IPS DF 6.9 (cell line): Measurements from ENCODE around the gene MYL5.
"Not testable (repeated sequence)": the region's sequence is repeated elsewhere in the genome, so short reads cannot be mapped to it uniquely, and the experiment has no call there.

Experiments used
- DNase-seq: peaks from one replicate; pipeline ENCODE4 v3.0.0-alpha.2; 2013; ENCODE audit warnings: low read depth, low spot score
- H3K27ac ChIP-seq: one replicate; pipeline ENCODE4 v1.5.1; 2013; ENCODE audit warnings: low read length, control low read depth
- H3K27me3 ChIP-seq: 2 replicates; pipeline ENCODE4 v1.6.1; 2013; ENCODE audit warnings: mild to moderate bottlenecking, low read length; ENCODE audit not compliant: control insufficient read depth, insufficient read depth
- H3K36me3 ChIP-seq: 2 replicates; pipeline ENCODE4 v1.6.1; 2013; ENCODE audit warnings: low read length; ENCODE audit not compliant: control insufficient read depth, insufficient read depth
- H3K4me1 ChIP-seq: 2 replicates; pipeline ENCODE4 v1.6.1; 2013; ENCODE audit warnings: low read length; ENCODE audit not compliant: control insufficient read depth, insufficient read depth
- H3K4me3 ChIP-seq: 2 replicates; pipeline ENCODE4 v1.5.1; 2013; ENCODE audit warnings: mild to moderate bottlenecking, low read length
- H3K9me3 ChIP-seq: 2 replicates; pipeline ENCODE4 v1.6.1; 2013; ENCODE audit warnings: low read length, inconsistent platforms; ENCODE audit not compliant: control insufficient read depth, insufficient read depth
- WGBS: extraction: QIAGEN DNeasy Blood & Tissue Kit; methylation state at CpG from one replicate; pipeline ENCODE4 v1.1.7; 2013; ENCODE audit warnings: mixed read lengths, missing lambda C conversion rate; ENCODE audit not compliant: insufficient read length, insufficient coverage; 5-methylcytosine and 5-hydroxymethylcytosine counted together

The MYL5 gene

DNA sequence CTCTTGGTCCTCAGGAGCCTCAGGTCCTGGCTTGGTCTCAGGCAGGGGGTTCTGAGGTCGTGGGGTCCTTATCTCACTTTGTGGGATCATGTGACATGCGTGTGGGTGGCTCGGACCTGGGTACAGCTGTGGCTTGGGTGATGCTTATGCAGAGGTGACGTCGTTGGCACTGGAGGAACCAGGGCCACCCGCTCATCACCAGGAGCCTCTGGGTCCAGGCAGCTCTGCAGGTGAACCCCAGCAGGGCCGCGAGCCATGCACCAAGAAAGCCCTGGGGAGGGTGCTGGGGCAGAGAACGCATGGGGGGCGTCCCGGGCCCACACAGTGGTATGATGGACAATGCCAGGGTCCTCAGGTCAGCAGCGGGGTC lies 9.0 kb upstream of the MYL5 start:
- Histone ChIP-seq H3K36me3 (no peaks in the 10 kb centered on the region), H3K27ac (no peak overlapping the region), H3K4me3 (no peak overlapping the region), H3K4me1 (no peaks in the 10 kb centered on the region; the same call in 1 of the 2 replicates), H3K27me3 (no peaks in the 10 kb centered on the region), H3K9me3 (no peaks in the 10 kb centered on the region)
- no CpG with 5 or more reads among the region's 12 CpGs for WGBS
- DNase-seq = no peak

GRCh38 chr4:665751-666435 lies 8.4 kb upstream of the MYL5 start:
- no peaks in the 10 kb centered on the region; the same call in 1 of the 2 replicates for H3K4me1 ChIP-seq
- no peaks in the 10 kb centered on the region for H3K9me3 ChIP-seq
- DNase-seq = no peak
- H3K4me3 ChIP-seq = no peak overlapping the region
- WGBS = no CpG with 5 or more reads among the region's 22 CpGs
- H3K27me3 ChIP-seq = no peaks in the 10 kb centered on the region
- H3K36me3 ChIP-seq = no peaks in the 10 kb centered on the region
- no peak overlapping the region for H3K27ac ChIP-seq

DNA sequence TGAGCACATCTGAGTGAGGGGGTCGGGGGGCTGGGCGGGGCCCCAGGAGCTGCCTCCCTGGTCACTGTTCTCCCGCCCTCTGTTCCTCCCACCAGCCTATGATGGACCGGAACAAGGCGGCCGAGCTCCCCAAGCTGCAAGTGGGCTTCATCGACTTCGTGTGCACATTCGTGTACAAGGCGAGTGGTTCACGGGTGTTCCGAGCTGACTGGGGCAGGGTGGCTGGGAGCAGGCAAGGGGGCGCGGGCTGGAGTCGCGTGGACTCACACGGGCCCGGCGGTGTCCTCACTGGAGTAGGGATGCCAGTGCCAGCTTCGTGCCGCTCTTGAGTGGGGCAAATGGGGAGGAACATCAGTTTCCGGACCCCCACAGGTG lies 7.9 kb upstream of the MYL5 start:
- Histone ChIP-seq H3K27me3 (no peaks in the 10 kb centered on the region), H3K36me3 (no peaks in the 10 kb centered on the region), H3K27ac (no peak overlapping the region), H3K4me3 (no peak overlapping the region), H3K9me3 (no peaks in the 10 kb centered on the region), H3K4me1 (no peaks in the 10 kb centered on the region; the same call in 1 of the 2 replicates)
- no peak for DNase-seq
- WGBS = no CpG with 5 or more reads among the region's 22 CpGs

DNA sequence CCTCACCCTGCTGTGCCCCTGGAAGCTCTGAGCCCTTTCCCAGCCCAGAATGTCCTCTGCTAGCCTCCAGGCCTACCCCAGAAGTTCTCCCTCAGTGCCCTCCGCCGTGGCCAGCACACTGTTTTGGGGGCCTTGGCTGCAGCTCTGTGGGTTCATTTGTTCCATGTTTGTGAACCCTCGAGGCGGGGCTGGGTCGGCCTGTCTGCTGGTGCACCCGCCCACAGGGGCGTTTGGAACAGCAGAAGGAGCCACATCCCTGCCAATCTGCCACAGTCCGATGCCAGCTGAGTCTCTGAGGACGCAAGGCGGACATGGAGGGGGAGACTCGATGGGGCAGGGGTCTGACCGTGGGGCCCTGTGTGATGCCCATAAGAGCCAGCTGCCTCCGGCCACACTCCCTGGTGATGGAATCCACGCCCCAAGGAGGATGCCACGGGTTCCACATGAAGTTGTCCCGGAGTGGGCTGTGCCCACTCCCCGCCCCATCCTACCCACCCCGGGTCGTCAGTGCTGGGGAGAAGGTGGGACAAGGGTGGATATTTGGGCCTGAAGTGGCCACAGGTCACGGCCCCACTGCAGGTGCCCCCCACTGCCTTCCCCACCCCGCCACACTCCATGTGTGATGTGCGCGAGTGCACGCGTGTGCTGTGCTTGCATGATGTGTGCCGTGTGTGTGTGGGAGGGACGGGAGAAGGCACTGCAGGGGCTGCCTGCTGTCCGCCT lies 7.4 kb upstream of the MYL5 start:
- Histone ChIP-seq H3K4me3 (no peak overlapping the region), H3K27me3 (no peaks in the 10 kb centered on the region), H3K9me3 (no peaks in the 10 kb centered on the region), H3K27ac (no peak overlapping the region), H3K4me1 (no peaks in the 10 kb centered on the region; the same call in 1 of the 2 replicates), H3K36me3 (peaks cover 4% of the 10 kb centered on the region; the same call in 1 of the 2 replicates)
- no peak for DNase-seq
- no CpG with 5 or more reads among the region's 28 CpGs for WGBS

DNA sequence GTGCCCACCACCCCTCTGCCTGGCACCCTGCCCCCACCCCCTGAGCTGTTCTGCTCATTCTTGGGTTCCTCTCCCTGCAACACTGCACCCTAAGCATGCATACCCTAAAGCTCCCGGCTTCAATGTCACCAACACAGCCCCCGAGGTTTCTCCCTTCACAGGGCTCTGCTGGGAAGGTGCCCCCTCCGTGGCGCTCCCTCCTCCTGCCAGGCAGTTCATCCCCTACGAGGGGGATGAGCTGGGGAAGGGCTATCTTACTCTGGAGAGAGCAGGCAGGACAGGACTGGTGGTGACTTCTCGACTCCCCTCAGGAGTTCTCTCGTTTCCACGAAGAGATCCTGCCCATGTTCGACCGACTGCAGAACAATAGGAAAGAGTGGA lies 6.8 kb upstream of the MYL5 start:
- peaks cover 7% of the 10 kb centered on the region; the same call in 1 of the 2 replicates for H3K36me3 ChIP-seq
- no peak for DNase-seq
- WGBS = no CpG with 5 or more reads among the region's 10 CpGs

GRCh38 chr4:668219-668618 lies 6.1 kb upstream of the MYL5 start:
- H3K4me3 ChIP-seq, DNase-seq, H3K36me3 ChIP-seq, H3K27ac ChIP-seq, H3K9me3 ChIP-seq, H3K4me1 ChIP-seq, H3K27me3 ChIP-seq: not testable (repeated sequence)
- WGBS = no CpG with 5 or more reads among the region's 6 CpGs

More for the DNA sequence above, 6.8 kb upstream of the MYL5 start:
- H3K4me3 ChIP-seq = no peak overlapping the region
- H3K9me3 ChIP-seq = no peaks in the 10 kb centered on the region
- H3K27ac ChIP-seq = no peak overlapping the region
- H3K4me1 ChIP-seq = no peaks in the 10 kb centered on the region; the same call in 1 of the 2 replicates
- no peaks in the 10 kb centered on the region for H3K27me3 ChIP-seq

- H3K27ac ChIP-seq, H3K9me3 ChIP-seq, H3K36me3 ChIP-seq, H3K27me3 ChIP-seq, H3K4me1 ChIP-seq, H3K4me3 ChIP-seq, DNase-seq: not testable (repeated sequence)
- WGBS = no CpG with 5 or more reads among the region's 11 CpGs
Observed at GRCh38 chr4:669806-670559, 4.4 kb upstream of the MYL5 start.

GRCh38 chr4:671769-672168 lies 2.6 kb upstream of the MYL5 start:
- Histone ChIP-seq H3K36me3 (peaks cover 7% of the 10 kb centered on the region), H3K9me3 (no peaks in the 10 kb centered on the region), H3K4me1 (peaks cover 2% of the 10 kb centered on the region; the same call in 1 of the 2 replicates), H3K27ac (no peak overlapping the region), H3K4me3 (no peak overlapping the region), H3K27me3 (no peaks in the 10 kb centered on the region)
- no peak for DNase-seq
- WGBS = no CpG with 5 or more reads among the region's 3 CpGs

- no CpG with 5 or more reads among the region's 55 CpGs for WGBS
Observed at GRCh38 chr4:673349-674091, 822 bp upstream of the MYL5 start.

More at GRCh38 chr4:673349-674091, 822 bp upstream of the MYL5 start:
- Histone ChIP-seq H3K27me3 (no peaks in the 10 kb centered on the region), H3K4me3 (peak overlapping the region; percentile 63), H3K4me1 (peaks cover 4% of the 10 kb centered on the region; the same call in 1 of the 2 replicates), H3K9me3 (no peaks in the 10 kb centered on the region), H3K36me3 (peaks cover 7% of the 10 kb centered on the region), H3K27ac (no peak overlapping the region)
- DNase-seq = no peak
